GM18520 (cell line): ENCODE measurements around the gene CAMK4.
"Not testable (repeated sequence)": the region's sequence is repeated elsewhere in the genome, so short reads cannot be mapped to it uniquely, and the experiment has no call there.

Experiments
- ATAC-seq: cut with Tn5 transposase; IDR thresholded peaks from one replicate; pipeline ENCODE4 v1.9.1; 2021; ENCODE audit not compliant: unreplicated experiment

Gene CAMK4

DNA sequence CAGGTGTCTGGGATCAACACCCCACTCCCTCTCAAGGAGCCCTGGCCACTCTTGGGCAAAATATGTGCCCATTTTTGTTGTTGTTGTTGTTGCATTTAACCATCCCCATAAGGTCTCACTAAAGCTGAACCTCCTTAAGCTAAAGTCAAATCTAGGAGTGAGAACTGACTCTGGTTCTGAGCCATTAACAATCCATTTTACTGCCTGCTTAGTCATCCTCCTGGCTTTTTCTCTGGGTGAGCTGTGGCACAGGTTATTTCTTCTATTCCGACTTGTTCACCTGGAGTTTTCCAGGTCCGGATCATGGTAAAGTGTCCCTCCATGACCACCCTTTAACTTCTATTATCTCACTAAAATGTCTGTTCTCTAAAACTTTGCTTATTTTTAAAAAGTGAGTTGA, 85.2 kb downstream of the CAMK4 start:
- no peak for ATAC-seq

DNA sequence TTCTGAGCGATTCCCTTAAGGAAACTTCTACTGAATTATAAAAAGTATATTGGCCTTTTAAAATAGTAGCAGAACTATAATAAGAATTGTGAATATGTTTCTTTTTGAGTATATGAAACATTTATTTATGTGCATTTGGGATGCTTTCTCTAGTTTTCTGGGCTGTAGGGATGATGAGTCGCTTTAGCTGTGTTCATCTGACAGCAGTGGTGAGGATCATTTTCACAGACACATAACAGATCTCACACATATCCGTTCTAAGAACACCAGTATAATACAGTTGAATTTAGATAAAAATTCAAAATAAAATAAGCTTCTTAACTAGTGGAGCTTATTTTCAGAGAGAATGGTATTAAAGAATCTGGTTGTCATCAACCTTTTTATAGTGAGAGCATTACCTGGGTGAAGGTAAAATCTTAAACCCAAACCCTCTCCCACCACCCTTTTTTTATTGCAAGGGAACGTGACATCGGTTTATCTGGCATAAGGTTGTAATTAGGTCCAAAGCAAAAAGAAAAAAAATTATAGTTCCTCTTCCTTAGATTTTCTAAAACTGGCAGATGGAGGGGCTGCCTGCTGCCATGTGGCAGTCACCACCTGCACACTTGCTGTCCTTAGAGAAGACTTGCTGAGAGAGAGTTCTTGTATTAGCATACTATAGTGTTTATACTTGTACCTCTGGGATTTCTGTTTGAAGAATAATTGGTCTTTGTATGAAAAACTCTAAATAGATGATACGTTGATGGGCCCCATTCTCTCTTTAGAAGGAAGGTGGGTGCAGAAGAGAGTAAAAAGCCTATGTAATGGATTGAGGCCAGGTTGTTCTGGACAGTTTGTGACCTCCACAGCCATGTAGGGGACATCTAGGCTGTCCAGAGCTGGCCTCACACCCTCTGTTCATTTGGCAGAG, 86.8 kb downstream of the CAMK4 start:
- no peak for ATAC-seq

DNA sequence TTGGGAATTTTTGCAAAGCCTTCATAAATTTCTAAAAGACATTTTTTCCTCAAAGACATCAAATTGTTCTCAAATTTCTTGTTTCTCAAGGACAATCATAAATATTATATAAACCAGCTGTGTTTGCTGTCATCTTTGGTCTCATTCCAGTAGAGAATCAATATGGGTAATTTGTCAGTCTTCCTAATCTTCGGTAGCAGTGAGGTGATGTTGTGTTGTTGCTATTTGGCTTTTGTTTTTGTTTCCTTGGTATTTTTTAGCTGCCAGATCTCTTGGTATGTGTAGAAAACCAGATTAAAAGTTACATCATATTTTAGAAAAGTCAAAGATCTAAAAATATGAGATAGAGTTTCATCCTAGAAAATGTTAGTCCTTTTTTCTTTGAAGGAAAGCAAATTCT, 87.5 kb downstream of the CAMK4 start:
- no peak for ATAC-seq

DNA sequence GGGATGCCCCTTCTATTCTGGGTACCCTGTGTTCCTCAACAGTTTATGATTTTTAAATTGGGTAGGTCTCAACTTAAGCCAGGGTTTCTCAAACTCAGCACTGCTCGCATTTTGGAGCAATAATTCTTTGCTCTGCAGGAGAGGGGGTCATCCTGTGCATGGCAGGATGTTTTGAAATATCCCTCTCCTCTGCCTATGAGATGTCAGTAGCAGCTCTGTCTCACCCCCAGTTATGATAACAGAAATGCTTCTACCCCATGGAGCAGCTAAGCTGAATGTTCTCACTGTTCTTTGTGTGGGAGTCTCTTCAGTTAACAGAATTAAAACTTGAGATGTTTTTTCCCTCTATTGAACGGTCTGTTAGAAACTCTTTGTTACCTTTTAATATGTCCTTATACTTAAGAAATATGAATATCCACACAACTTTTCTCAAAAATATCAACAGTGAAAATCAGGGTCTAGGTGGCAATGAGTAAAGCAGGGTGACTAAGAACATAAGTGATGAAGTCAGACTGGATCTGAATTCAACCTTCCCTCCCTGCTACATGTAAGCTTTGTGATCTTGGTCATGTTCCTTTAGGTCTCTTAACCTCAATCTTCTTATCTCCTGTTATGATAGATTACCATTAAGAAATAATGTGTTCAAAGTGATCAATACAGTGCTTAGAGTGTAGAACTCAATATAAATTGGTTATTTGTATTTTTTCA, 89.0 kb downstream of the CAMK4 start:
- peak; percentile 50 for ATAC-seq

DNA sequence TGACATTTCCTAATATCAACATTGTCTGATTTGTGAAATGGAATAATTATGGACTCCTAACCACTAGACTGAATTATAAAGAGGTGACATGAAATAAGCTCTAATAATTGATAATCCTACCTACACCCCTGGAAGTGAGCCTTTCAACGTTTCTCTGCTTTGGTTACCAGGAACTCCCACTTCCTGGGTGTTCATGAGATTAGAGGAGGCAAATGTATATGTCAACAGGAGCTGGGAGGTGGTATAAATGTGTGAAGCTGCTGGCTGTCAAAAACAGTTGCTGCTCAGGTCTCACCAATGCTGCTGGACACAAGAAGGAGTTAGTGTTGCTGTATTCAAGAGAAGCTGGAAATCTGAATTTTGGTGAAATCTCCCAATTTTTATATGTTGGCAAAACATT, 96.8 kb downstream of the CAMK4 start:
- no peak for ATAC-seq

DNA sequence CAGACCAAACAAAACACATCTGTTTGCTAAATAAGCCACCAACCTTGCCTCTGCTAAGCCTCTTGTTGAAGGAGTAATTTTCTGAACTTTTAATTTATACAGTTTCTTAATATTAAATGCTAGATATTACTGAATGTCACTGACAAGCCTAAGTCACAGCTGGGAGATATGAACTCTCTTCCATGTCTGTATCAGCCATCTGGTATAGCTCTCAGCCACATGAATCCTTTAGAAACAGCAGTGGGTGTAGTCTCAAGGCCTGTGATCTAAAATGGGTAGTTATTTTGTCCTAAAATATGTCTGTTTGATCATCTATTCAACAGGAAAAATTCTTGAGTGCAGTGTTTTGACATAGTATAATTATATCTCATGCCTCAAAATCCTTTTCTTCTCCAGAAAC, 97.2 kb downstream of the CAMK4 start:
- ATAC-seq: no peak

DNA sequence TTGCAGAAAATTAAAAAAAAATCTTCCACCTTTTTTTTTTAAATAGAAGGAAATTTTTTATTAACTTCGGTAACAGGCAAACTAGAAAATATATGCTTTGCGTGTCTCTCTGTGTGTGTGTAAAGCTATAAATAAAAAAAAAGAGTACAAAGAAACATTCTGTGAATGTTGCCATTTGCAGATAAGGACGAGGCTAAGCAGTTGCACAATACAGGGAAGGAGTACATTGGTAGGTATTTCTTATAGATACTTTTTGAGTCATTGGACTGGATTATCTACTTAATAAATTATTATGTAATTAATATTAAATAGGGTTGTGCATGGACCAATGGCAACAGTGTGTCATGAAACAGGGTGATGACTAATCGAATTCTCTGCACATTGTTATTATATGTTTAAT, 102.4 kb downstream of the CAMK4 start:
- ATAC-seq: no peak

DNA sequence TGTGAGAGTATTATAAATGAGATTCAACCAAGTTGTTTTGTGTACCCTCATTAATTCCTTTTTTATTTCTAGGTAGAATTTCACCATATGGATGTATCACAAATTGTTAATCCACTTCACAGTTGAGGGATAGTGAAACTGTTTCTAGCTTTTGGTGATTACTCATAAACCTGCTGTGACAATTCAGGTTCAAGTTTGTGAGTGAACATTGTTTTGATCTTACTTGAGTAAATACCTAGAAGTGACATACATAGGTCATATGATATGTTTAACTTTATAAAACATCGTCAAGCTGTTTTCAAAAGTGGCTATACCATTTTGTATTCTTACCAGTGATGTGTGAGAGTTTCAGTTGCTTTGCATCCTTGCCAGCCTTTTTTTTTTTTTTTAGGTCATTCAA, 112.9 kb downstream of the CAMK4 start:
- ATAC-seq: peak; percentile 49

DNA sequence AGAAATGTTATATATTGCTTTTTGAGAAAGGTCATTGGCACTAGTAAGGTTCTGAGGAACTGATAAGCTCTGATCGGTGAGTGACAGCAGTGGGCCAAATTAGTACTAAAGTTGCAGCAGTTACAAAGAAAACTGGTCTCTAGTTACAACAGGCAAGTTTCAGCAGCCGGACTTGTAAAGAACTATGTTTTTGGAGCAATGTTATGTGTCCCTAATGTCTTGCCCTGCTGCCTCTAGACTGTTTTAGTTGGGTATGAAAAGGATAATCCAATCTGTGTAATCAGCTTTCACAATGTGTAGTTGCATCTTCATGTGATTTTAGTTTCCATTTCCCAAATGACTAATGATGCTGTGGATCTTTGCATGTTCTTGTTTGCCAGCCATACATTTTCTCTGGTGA, 113.5 kb downstream of the CAMK4 start:
- ATAC-seq: peak; percentile 52

DNA sequence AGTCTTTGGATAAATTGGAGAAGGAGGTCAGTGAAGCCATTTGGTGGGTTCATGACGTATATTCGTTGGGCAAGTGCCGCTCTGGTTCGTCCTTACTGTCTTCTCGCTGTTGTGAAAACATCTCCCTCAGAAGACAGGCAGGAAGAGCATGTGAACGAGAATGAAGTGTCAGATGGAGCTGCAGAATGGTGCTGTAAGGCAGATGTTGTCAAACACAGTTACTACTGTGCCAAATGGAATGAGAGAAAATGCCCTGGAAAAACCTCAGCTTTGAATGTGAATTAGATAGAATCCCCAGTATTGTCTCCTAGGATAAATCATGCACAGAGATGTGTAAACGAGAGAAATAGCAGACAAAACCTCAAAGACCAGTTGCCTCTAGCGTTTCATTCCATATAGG, 121.5 kb downstream of the CAMK4 start:
- no peak for ATAC-seq

DNA sequence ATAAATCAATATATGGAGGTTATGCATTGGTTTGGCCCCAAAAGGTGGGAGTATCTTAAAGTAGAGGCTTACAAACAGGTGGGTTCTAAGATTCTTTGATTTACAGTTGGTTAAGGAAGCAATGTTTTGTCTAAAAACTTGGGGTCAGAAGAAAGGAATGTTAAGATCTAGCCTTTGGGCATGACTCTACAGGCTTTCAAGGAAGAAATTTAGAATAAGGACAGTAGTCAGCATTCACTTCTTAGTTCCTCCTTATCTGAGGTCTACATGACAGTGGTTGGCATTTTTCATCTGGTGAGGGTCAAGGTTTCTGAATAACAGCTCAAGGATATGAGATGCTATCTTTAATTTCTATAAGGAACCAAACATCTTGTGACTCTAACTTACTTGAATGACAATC, 122.8 kb downstream of the CAMK4 start:
- ATAC-seq: no peak

DNA sequence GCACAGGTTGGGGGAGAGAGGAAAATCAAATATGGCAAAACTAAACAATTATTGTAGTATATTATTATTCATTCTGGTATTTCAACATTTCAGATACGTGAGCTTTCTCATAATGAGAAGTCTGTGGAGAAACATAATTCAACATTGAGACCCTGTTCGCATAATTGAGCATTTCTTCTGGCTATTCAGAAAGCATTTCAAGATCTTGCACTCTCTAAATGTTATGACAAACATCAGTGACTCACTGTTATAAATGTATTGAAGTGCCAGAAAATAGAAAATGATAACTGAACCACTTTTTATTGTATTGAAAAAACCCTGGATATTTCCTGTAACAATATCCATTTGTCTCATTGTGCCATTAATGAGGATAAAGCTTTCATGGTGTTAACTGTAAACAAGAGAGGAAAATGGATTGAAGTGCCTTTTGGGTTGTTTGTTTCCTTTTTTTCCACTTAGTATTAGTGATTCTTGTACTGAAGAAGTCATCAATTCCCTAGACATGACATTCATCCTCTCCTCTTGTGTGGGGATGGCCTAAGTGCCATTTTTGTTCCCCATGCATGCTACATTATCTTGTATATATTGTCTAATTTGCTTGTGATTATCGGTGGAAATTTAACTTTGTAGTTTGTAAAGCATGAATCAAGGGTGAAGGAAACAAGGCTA, 124.6 kb downstream of the CAMK4 start:
- ATAC-seq: no peak

DNA sequence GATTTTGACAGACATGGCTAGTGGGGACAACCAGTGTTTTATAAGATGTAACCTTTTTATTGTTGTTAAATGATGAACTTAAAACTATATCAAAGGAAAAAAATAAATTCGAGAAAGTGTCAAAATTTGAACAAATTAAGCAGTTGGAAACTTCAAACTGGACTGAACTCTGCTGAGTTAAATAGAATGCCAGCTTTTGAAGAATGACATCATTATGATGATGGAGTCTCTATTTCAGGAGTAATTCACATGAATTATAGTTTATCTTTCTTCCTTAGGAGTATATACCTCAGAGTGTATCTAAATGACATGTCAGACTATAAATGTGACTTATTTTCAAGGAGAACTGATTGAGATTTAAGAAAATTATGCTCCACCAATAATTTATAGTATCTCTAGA, 125.2 kb downstream of the CAMK4 start:
- ATAC-seq: no peak

DNA sequence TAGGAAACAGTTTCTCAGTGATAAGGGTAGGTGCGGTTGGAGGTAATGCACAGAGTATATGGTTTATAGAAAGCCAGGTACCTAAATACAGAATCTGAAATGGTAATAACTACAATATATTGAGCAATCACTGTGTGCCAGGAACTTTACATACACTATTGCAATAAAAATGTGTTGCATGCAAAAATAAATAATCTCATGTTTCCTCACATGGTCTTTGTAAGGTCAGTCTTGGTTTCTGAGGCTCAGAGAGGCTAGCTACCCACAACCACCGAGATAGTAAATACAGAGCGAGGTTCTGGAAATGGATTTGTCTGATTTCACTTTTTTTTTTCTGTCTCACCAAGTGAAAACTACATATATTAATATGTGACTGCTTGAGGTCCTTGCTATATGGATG, 128.9 kb downstream of the CAMK4 start:
- no peak for ATAC-seq

DNA sequence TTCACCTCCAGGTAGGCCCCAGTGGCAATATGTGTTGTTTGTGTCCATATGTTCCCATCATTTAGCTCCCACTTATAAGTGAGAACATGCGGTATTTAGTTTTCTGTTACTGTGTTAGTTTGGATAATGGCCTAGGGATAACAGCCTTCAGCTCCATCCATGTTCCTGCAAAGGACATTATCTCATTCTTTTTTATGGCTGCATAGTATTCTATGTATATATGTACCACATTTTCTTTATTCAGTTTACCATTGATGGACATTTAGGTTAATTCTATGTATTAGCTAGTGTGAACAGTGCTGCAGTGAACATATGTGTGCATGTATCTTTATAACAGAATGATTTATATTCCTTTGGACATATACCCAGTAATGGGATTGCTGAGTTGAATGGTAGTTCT, 134.5 kb downstream of the CAMK4 start:
- ATAC-seq: not testable (repeated sequence)

DNA sequence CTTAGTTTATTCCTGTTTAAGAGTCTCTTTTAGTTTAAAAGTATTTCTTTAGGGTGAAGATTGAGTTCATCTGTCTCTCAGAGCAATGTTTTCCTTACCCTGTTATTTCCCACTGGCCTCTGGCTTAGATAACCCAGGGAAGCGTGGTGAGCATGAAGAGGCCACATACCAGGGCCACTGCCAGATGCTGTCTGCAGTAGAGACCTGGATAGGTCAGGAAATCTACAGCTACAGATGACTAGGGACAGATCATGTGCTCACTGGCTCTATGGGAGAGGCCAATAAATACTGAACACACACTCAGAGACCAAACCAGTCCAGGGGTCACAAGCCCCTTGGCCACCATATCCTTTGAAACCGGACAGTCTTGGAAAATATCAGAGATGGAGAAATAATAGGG, 136.0 kb downstream of the CAMK4 start:
- no peak for ATAC-seq

DNA sequence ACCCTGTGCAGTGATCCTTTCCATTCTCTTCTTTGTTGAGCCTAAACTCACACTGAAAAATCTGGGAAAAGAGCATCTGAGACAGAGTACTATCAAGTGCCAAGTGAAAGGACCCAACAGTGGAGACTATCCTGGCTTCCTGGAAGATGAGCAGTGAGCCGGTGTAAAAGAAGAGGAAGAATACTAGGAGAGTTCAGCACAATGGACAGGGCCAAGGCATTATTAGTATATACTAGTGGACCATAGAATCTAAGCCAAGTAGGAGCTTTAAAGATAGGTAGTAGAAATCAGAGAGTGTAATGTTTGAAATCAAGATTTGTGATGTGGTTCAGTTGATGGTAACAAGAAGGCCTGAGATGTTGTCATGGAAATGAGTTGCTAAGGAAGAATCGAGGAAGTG, 140.8 kb downstream of the CAMK4 start:
- ATAC-seq: no peak

DNA sequence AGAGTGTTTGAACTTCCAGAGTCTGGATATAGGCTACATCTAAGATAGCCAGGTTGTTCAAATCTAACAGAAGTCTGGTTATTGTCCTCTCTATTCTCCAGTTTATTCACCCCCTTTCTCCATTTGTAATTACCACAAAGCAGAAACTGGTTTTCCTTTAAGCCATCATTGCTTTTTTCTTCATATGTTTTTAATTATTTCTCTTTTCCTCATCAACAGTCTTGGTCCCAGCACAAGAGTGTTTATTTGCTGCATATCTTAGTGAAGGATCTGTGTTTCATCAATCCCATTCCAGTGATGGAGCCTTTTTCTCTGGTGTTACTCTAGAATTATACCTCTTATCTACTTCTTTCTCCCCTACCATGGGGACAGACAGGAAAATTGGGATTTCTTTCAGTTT, 142.2 kb downstream of the CAMK4 start:
- ATAC-seq: no peak

DNA sequence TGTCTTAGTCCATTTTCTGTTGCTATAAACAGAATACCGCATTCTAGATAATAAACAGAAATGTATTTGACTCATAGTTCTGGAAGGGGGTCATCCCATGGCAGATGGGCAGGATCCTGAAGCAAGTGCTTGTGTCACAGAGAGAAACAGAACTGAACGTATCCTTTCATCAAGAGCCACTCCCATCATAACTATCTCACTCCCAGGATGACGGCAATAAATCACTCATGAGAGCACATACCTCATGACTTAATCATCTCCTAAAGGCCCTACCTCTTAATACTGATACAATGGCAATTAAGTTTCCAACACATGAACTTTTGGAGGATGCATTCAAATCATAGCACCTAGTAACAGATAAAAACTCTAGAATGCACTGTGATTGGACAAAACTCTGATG, 142.9 kb downstream of the CAMK4 start:
- no peak for ATAC-seq

DNA sequence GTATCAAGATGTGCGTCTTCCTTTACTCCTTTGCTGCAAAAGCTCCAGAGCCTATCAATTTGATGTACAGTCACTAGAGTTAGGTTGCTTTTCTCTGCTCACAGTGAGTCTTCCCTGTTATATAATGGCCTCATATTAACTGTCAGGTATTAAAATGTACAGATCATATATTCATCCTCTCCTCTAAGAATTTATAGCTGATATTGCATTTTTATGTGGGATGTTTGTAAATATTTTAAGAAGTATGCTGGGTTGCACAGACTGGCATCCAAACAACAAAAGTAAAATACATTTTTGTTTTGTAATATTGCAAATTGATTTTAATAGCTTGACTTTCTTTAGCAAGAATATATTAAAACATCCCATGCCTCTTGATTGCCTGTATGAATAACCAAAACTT, 148.6 kb downstream of the CAMK4 start:
- no peak for ATAC-seq

DNA sequence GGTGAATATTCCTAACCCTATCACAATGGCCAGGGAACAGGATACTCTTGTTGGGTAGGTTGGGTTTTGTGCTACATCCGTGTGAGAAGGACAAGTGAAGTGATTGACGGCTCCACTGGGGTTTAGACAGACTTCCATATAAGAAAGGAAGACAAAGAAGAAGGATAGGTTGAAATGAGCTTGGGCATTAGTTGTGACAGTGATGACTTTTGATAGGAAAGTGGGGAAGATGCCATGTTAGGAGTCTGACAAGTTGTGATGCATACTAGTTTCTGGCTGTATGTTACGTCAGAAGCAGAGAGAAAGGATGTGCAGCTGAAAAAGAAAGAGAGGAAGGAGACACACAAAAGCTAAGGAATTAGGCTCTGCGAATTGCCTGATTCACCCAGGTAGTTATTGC, 150.2 kb downstream of the CAMK4 start:
- no peak for ATAC-seq

DNA sequence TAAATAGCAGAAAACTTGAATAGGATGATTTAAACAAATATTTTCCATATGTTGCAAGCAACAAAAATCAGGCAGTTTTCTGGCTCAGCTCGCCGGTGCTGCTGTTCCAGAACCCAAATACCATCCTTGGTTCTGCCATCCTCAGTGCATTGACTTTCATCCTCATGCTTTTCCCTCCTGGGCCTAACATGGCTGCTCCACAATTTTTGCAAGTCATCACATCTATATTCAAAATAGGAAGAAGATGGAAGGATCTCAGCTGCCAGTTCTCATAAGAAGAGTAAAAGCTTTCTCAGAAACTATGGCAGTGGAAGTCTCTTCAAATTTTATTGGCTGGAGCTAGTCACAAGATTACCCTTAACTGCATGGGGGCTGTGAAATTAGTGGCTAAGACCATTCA, 151.5 kb downstream of the CAMK4 start:
- no peak for ATAC-seq
